ENCODE results near the gene SYCN.

GRCh38 chr19:39212375-39212742 is 8.3 kb upstream of the SYCN start:
- TF ChIP-seq, protein P1, sequence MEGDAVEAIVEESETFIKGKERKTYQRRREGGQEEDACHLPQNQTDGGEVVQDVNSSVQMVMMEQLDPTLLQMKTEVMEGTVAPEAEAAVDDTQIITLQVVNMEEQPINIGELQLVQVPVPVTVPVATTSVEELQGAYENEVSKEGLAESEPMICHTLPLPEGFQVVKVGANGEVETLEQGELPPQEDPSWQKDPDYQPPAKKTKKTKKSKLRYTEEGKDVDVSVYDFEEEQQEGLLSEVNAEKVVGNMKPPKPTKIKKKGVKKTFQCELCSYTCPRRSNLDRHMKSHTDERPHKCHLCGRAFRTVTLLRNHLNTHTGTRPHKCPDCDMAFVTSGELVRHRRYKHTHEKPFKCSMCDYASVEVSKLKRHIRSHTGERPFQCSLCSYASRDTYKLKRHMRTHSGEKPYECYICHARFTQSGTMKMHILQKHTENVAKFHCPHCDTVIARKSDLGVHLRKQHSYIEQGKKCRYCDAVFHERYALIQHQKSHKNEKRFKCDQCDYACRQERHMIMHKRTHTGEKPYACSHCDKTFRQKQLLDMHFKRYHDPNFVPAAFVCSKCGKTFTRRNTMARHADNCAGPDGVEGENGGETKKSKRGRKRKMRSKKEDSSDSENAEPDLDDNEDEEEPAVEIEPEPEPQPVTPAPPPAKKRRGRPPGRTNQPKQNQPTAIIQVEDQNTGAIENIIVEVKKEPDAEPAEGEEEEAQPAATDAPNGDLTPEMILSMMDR (IDR thresholded peaks at IDR 0.05) = peak in 1 of 6 experiments; percentile 44
- TF ChIP-seq POLR2A (IDR thresholded peaks at IDR 0.05) = no peak
